PFSK-1 (cell line): ENCODE data around the gene LARP4B.

Experiments used
- FOXP2 ChIP-seq: optimal IDR thresholded peaks from 2 replicates; pipeline ENCODE3; 2011; ENCODE audit warnings: borderline replicate concordance, control low read depth, inconsistent platforms; ENCODE audit not compliant: insufficient read depth; ENCODE audit errors: extremely low read length, extremely low read depth
- POLR2AphosphoS5 ChIP-seq: IDR thresholded peaks from 2 replicates; pipeline ENCODE4 v1.6.1; 2012; ENCODE audit warnings: low read depth, mild to moderate bottlenecking, control low read depth, low read length, moderate library complexity
- REST ChIP-seq, 2 experiments: IDR thresholded peaks; 2 replicates each; pipeline versions ENCODE4 v1.6.1 to v1.8.0; 2011 to 2012; ENCODE audit warnings: low read depth in 2 of 2, low read length in 2 of 2, control low read depth in 1 of 2, inconsistent platforms in 1 of 2, mild to moderate bottlenecking in 1 of 2, moderate library complexity in 1 of 2; ENCODE audit not compliant: insufficient read depth in 1 of 2
- SIN3A ChIP-seq: IDR thresholded peaks from 2 replicates; pipeline ENCODE4 v1.6.1; 2012; ENCODE audit warnings: mild to moderate bottlenecking, low read length, moderate library complexity, borderline replicate concordance; ENCODE audit not compliant: insufficient read depth
- TAF1 ChIP-seq: IDR thresholded peaks from 2 replicates; pipeline ENCODE4 v1.6.1; 2012; ENCODE audit warnings: low read length, control low read depth, borderline replicate concordance; ENCODE audit not compliant: insufficient read depth

- TF ChIP-seq TAF1: no peak
- TF ChIP-seq POLR2AphosphoS5: no peak
- TF ChIP-seq SIN3A: no peak
- TF ChIP-seq REST (IDR thresholded peaks at IDR 0.05; ENCODE audit: insufficient read depth in 1 of 2, low read depth in 2 of 2, low read length in 2 of 2): no peak
- TF ChIP-seq FOXP2: no peak
Measured at GRCh38 chr10:841535-841934, 90.0 kb downstream of the LARP4B start.
